HG03442 (cell line): ENCODE data around the gene FMNL2.
A peak's percentile ranks its signal among the peaks of the same experiment; 100 is the strongest.

Experiments used
- ATAC-seq: cut with Tn5 transposase; IDR thresholded peaks from one replicate; pipeline ENCODE4 v1.9.1; 2021; ENCODE audit warnings: mild to moderate bottlenecking, moderate library complexity; ENCODE audit not compliant: unreplicated experiment

Gene FMNL2

GRCh38 chr2:152421521-152422370, 86.8 kb downstream of the FMNL2 start:
- peak; percentile 78 for ATAC-seq

GRCh38 chr2:152423684-152424083, 88.7 kb downstream of the FMNL2 start:
- ATAC-seq: no peak

- no peak for ATAC-seq
Observed at GRCh38 chr2:152425765-152426727, 91.1 kb downstream of the FMNL2 start.

GRCh38 chr2:152426801-152427200, 91.8 kb downstream of the FMNL2 start:
- no peak for ATAC-seq

- no peak for ATAC-seq
Observed at GRCh38 chr2:152427902-152428301, 92.9 kb downstream of the FMNL2 start.

- no peak for ATAC-seq
Observed at GRCh38 chr2:152428800-152429582, 94.0 kb downstream of the FMNL2 start.

GRCh38 chr2:152430876-152431275, 95.9 kb downstream of the FMNL2 start:
- ATAC-seq: no peak

- ATAC-seq: no peak
Observed at GRCh38 chr2:152431370-152432098, 96.6 kb downstream of the FMNL2 start.

- no peak for ATAC-seq
Observed at GRCh38 chr2:152432206-152432653, 97.3 kb downstream of the FMNL2 start.

GRCh38 chr2:152432765-152433164, 97.8 kb downstream of the FMNL2 start:
- no peak for ATAC-seq

- ATAC-seq: no peak
Observed at GRCh38 chr2:152433289-152433688, 98.3 kb downstream of the FMNL2 start.

- ATAC-seq: no peak
Observed at GRCh38 chr2:152433791-152434190, 98.8 kb downstream of the FMNL2 start.

- no peak for ATAC-seq
Observed at GRCh38 chr2:152434395-152435182, 99.6 kb downstream of the FMNL2 start.

- ATAC-seq: no peak
Observed at GRCh38 chr2:152436148-152436547, 101.2 kb downstream of the FMNL2 start.

- no peak for ATAC-seq
Observed at GRCh38 chr2:152437276-152438108, 102.5 kb downstream of the FMNL2 start.

- no peak for ATAC-seq
Observed at GRCh38 chr2:152440049-152440448, 105.1 kb downstream of the FMNL2 start.

GRCh38 chr2:152440460-152440859, 105.5 kb downstream of the FMNL2 start:
- ATAC-seq: no peak

GRCh38 chr2:152441961-152442360, 107.0 kb downstream of the FMNL2 start:
- ATAC-seq: no peak
